ENCODE data around the gene GPS1.

The GPS1 gene

GRCh38 chr17:82051776-82052637 lies at the start of gene GPS1, which contains the start of gene RFNG:
Gene GPS1, plus strand, starts transcription at chr17:82051898. Its CDS starts 34 bp downstream, at chr17:82051932.
Gene RFNG, minus strand, starts transcription at chr17:82051811. Its CDS starts 45 bp downstream, at chr17:82051766.
- peak within 1 kb of the TSS; percentile 100 for H3K4me3 ChIP-seq (ENCODE audit: low read length)
- H3K9me3 ChIP-seq (ENCODE audit: insufficient read depth, low read length) = no peaks in the 10 kb centered on the region
- H3K9ac ChIP-seq (ENCODE audit: low read length) = peak within 1 kb of the TSS; percentile 76
- H4K20me1 ChIP-seq (ENCODE audit: insufficient read depth, low read length) = peaks cover 7% of the 10 kb centered on the region; the same call in 1 of the 2 replicates
- no peak within 1 kb of the TSS for H3K27ac ChIP-seq (ENCODE audit: low read length)
- H3K27me3 ChIP-seq (ENCODE audit: low read depth, low read length) = no peaks in the 10 kb centered on the region
- peaks cover 8% of the 10 kb centered on the region for H3K36me3 ChIP-seq (replicated peaks; ENCODE audit: low read depth, low read length)
- H3K4me1 ChIP-seq (ENCODE audit: low read length) = peaks cover 13% of the 10 kb centered on the region
- peaks cover 18% of the 10 kb centered on the region for H3K79me2 ChIP-seq (ENCODE audit: low read length)
- no peak within 1 kb of the TSS for H2AFZ ChIP-seq (ENCODE audit: low read depth, low read length)
- peak within 1 kb of the TSS; percentile 98 for H3K4me2 ChIP-seq (ENCODE audit: low read length)
- TF ChIP-seq EZH2phosphoT487 (IDR thresholded peaks at IDR 0.05; ENCODE audit: low read depth) = no peak
- TF ChIP-seq, protein P1, sequence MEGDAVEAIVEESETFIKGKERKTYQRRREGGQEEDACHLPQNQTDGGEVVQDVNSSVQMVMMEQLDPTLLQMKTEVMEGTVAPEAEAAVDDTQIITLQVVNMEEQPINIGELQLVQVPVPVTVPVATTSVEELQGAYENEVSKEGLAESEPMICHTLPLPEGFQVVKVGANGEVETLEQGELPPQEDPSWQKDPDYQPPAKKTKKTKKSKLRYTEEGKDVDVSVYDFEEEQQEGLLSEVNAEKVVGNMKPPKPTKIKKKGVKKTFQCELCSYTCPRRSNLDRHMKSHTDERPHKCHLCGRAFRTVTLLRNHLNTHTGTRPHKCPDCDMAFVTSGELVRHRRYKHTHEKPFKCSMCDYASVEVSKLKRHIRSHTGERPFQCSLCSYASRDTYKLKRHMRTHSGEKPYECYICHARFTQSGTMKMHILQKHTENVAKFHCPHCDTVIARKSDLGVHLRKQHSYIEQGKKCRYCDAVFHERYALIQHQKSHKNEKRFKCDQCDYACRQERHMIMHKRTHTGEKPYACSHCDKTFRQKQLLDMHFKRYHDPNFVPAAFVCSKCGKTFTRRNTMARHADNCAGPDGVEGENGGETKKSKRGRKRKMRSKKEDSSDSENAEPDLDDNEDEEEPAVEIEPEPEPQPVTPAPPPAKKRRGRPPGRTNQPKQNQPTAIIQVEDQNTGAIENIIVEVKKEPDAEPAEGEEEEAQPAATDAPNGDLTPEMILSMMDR (IDR thresholded peaks at IDR 0.05; ENCODE audit: low read depth, low read length) = no peak

DNA sequence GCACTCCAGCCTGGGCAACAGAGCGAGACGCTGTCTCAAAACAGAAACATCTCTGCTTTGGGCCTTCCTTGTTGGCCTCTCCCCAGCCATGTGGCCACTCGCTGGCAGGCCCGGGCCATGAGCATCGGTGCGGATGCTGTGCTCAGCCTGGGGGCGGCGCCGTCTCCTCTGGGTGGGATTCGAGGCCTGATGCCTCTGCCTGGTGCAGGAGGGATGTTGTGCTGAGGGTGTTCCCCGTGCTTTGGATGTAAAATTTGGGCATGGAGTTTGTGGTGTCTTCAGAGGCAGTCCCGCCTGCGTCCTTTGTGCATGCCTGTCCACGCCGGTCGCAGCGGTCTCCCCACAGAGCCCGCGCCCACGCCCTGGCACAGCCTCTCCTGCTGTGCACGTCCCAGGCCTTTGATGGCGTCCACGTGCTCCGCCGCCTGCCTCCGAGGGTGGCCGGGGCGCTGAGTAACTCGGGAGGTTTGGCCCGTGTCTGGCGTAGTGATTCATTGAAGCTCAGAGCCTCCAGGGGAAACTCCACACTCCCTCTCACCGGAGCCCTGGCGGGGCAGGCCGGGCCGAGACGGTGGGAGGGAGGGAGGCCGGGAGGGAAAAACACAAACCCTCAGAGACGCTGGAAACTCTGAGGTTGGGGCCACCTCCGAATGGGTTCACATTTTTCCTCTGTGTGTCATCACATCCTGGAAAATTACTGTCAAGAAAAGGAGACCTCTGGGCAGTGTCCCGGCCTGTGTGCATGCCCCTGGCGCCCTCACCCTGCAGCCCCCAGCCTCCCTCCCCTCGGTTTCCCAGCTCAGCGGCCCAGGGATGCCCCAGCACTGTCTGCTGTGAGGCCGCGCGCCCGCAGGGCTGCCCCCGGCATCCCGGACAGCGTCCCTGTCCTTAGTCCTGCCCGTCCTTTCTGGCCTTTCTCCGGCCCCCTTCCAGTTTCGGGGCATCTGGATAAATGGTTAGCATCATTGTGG lies 48.0 kb upstream of the GPS1 start:
- Histone ChIP-seq H2AFZ (ENCODE audit: low read depth, low read length) (no peak overlapping the region), H3K4me2 (ENCODE audit: low read length) (no peak overlapping the region), H3K79me2 (ENCODE audit: low read length) (no peaks in the 10 kb centered on the region), H3K27ac (ENCODE audit: low read length) (no peak overlapping the region), H4K20me1 (ENCODE audit: insufficient read depth, low read length) (no peaks in the 10 kb centered on the region), H3K4me3 (ENCODE audit: low read length) (no peak overlapping the region), H3K27me3 (ENCODE audit: low read depth, low read length) (no peaks in the 10 kb centered on the region), H3K4me1 (ENCODE audit: low read length) (no peaks in the 10 kb centered on the region), H3K9me3 (ENCODE audit: insufficient read depth, low read length) (no peaks in the 10 kb centered on the region), H3K9ac (ENCODE audit: low read length) (no peak overlapping the region), H3K36me3 (replicated peaks; ENCODE audit: low read depth, low read length) (no peaks in the 10 kb centered on the region)
- no peak for TF ChIP-seq EZH2phosphoT487 (IDR thresholded peaks at IDR 0.05; ENCODE audit: low read depth)
- TF ChIP-seq, protein P1 (IDR thresholded peaks at IDR 0.05; ENCODE audit: low read depth, low read length) = no peak

DNA sequence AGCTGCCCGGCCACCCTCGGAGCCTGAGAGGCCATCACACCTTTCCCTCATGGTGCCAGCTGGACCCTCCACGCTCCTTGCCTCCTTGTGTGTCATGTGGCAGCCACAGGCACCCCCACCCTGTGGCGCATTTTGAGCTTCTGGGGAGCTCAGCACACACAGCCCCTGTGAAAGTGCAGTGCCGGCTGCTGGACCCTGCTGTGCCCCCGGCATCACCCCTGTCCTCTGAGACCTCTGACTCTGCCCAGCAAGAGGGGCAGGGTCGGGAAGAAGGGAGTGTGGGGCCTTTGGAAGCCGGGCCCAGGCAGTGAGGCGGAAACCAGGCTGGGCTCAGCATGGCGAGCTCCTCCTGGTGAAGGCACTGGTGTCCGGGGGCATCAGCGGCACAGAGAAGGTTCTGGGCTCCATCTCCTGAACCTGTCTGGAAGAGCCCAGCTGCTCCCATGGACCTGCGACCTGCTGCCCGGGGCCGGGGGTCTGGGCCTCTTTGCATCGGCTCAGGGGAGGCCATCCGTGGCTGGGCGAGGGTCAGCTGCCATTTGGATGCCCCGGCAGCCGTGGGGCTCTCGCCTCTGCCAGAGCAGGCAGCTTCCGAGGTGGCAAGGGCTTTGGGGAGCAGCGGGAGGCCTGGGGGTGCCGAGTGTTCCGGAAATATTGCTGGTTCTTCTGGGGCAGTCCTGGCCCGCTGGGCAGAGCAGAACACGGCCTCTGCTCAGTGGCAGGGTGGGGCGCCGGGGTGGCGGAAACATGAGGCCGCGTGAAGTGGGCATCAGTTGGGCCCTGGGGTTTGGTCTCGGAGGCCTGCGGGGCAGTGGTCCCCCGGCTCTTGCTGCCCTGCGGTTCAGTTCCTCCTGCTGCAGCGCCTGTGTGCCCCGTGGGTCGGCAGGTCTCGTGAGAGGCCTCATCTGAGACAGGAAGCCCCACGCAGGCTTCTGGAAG lies 46.9 kb upstream of the GPS1 start:
- H4K20me1 ChIP-seq (ENCODE audit: insufficient read depth, low read length) = no peaks in the 10 kb centered on the region
- TF ChIP-seq, protein P1 (IDR thresholded peaks at IDR 0.05; ENCODE audit: low read depth, low read length) = no peak
- TF ChIP-seq EZH2phosphoT487 (IDR thresholded peaks at IDR 0.05; ENCODE audit: low read depth) = no peak
- no peaks in the 10 kb centered on the region for H3K27me3 ChIP-seq (ENCODE audit: low read depth, low read length)
- no peaks in the 10 kb centered on the region for H3K36me3 ChIP-seq (replicated peaks; ENCODE audit: low read depth, low read length)
- no peaks in the 10 kb centered on the region for H3K79me2 ChIP-seq (ENCODE audit: low read length)
- H3K4me2 ChIP-seq (ENCODE audit: low read length) = no peak overlapping the region
- no peak overlapping the region for H3K27ac ChIP-seq (ENCODE audit: low read length)
- H3K4me3 ChIP-seq (ENCODE audit: low read length) = no peak overlapping the region
- no peaks in the 10 kb centered on the region for H3K4me1 ChIP-seq (ENCODE audit: low read length)
- no peak overlapping the region for H2AFZ ChIP-seq (ENCODE audit: low read depth, low read length)
- no peak overlapping the region for H3K9ac ChIP-seq (ENCODE audit: low read length)
- no peaks in the 10 kb centered on the region for H3K9me3 ChIP-seq (ENCODE audit: insufficient read depth, low read length)
